NCI-H2171 (cell line): ENCODE data around the gene KCNMA1.

ENCODE experiments used
- DNase-seq: peaks from one replicate; lab custom pipeline; 2025; lab: John Stamatoyannopoulos, UW

The KCNMA1 gene

DNA sequence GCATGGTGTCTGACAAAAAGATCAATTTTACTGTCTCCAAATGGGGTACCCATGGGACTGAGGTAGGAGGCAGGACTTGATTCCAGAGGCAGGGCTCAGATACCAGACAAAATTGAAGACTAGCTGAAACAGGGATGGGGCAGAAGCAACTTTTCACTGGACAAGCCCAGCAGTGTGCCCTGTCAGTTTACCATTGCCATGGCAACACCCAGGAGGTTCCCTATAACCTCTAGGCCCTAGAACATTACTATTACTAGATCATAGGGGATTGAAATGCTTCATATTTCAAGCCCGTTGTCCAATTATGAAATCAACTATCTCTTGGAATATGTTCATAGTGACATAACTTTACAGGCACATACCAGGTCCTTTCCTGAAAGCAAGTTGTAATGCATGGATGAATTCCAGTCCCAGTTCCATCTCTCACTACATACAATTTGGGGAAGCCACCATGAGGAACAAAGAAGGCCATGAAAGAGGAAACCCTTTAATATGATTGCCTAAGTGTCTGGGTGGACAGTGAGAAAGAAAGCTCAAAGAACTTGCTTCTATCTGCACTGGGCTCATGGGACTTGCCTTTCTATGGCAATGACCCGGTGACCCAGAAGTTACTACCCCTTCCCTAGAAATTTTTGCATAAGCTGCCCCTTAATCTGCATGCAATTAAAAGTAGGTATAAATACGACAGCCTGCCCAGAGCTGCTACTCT, 557.9 kb downstream of the KCNMA1 start:
- no peak for DNase-seq

DNA sequence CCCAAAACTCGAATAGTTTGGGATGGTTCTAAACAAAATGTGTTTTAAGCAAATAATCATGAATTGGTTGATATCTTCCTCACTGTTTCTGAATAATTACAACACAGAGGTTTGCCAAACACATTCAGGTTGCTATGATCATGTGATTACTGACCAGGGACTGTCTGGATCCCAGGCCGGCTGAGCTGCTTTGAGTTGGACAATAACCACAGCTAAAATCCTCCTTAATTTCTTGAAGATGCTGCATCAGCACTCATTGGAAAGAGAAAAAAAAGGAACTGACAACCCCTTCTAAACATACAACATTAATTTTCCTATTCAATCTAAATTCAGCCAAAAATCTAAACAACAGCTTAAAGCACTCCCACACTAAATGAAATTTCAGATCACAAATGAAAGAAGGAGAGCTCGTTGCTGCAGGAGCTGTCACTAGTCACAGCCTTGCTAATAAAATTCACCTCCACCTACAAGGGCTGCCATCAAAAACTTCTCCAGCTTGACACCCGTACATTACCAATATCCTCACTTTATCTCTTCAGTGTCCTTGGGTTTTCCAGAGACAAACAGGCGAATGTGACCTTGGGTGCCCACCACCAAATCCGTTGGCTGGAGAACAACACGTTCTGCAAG, 560.2 kb downstream of the KCNMA1 start:
- DNase-seq = no peak

DNA sequence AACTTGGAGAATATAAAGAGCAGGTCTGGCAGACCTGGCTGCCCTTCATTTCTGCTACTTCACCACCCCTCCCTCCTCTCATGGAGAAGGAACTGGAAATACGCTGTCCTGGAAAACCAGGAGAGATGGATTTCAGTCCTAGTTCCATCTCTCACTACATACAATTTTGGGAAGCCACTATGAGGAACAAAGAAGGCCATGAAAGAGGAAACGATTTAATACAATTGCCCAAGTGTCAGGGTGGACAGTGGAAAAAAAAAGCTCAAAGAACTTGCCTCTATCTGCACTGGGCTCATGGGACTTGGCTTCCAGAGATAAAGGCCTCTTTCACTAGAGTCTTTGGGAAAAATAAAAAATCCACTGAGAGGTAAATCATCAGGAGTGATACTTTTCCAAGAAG, 561.7 kb downstream of the KCNMA1 start:
- DNase-seq = no peak

DNA sequence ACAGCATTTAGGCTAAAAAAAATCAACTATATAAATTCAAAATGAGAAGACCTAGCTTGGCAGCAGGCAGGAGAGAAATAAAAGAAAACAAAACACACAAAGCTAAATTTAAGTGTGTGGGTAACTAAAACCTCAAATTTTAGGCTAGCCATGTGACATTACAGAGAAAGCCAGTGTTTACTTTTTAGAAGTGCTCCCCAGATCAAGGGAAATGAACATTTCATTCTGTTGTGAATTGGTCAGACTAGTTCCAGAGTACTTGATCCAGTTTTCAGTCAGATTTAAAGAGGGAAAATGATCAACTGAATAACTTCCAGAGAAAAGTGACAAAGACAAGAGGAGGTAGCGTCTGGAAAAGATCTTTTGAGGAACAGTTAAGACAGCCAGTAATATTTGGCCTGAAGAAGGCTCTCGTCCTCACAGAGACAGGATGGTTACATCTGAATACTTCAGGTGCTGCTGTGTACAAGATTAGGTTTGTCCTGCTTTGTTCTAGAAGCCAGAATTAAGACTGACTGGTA, 563.4 kb downstream of the KCNMA1 start:
- DNase-seq = no peak

DNA sequence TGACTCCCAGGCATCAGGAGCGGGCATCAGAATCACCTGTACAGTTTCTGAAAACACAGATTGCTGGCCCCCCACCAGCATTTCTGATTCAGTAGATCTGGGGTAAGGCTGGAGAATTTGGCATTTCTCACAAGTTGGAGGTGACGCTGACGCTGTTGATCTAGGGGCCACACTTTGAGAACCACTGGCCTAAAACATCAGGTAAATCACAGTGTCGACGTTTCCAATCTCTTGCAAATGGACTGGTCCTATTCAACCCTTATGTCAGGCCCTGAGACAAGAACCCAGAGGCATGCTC, 564.0 kb downstream of the KCNMA1 start:
- DNase-seq = no peak

DNA sequence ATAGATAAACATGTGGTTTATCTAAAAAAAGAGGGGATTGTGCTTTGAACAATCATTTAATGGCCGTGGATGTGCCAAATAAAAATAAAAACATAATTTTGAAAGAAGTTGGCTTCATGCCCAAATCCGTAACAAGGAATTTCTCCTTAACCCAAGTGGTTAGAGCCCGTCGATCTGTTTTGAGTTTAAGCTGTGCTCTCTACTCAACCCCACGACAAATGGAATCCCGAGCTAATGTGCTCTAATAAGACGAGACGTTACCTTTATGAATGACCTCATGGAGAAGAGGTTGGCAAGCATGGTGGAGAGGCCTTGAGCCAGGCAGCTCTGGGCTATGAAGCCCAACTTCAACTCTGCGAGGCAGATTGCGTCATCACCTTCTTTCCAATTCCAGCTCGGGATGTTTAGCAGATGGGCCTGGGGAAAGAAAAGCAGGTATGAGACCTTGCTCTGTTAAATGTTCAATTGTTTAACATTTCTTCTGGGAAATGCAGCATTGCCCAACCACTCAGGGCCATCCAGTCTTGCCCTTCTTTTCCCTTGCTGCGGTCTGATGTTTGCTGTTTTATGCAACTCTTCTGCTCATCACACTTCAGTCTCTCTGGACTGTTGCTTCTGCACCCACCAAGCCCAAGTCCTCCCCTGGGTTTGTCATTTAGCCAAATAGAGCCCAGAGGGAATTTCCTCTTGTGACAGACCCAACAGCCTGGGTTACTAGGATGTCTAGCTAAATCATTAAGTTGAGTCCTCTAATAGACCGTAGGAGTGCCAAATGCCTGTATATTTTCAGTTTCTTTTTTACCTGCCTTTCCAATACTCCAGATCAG, 564.6 kb downstream of the KCNMA1 start:
- DNase-seq = no peak

DNA sequence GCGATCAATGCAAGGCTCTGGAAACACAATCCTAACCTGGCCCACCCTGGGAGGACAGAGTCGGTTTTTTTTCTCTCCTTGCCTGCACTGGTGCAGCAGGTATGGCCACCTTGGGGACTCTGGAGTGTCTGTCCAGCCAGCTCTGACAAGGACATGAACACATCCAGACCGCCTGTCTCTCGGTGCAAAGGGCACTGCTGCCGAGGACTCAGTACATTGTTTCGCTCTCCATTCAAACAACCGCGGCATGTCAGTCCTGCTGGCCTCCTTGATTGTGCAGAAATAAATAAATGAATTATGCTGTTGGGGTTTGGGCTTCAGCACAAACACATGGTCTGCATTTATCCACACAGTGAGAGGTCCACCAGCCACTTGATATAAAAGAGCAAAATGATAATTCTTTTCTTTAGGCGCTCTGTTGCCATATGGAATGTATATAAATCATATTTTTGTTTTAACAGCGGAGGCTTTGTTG, 565.2 kb downstream of the KCNMA1 start:
- DNase-seq = no peak

DNA sequence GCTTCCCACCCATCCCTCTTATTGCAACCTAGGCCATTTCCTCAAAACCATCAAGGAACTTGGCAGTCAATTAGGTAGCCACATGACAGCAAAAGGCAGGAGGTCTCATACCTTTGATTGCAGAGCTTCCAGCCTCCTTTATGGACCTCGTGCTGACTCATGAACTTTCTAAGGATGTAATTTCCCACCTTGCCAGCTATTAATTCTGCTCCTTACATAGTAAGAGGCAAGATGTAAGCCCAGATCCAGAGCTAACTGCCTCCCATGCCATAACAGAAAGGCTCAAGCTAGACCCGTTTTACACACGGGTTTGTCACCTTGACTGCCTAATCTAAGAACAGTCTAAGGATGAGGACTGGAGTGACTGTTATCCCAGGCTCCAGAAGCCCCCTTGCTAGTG, 565.7 kb downstream of the KCNMA1 start:
- DNase-seq = no peak

DNA sequence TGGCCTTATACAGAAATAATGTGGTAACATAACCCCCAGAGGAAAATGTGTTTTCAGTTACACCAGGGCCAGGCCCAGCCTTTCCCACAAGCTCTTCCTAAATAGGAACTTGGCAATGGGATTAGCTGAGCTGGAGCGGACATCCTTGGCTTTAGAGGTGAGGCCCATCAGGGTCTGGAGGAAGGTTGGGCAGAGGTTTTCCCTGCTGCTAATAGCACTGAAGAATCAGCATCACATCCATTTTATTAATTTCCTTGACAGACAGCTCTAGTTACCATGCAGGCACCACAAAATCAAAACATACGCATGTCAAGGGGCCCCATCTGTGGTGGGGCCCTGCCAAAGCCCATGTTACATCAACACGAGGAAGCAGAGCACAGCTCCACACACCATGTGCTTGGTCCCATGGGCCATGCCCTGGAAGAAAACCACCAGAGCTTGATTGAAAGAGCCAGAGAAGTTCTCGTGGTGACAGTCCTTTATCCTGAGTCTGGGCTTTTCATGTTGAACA, 566.6 kb downstream of the KCNMA1 start:
- no peak for DNase-seq

DNA sequence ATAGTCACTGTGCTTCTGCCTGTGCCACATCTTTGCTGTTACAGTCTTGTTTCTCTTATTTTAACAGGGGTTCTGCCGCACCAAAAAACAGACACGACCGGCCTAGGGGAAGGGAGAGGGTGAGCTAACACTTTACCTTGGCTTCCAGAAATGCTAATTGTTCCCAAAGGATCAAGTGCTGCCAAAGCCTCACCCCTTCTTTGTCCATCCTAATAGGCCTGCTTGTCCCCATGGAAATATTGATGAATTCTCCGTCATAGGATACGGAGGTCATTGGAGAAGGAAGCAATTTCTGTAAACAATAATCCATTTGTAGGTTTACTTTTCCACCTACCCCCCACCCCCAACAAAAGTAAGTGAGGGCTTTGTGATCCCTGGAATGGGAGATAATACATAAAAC, 567.3 kb downstream of the KCNMA1 start:
- DNase-seq = no peak

DNA sequence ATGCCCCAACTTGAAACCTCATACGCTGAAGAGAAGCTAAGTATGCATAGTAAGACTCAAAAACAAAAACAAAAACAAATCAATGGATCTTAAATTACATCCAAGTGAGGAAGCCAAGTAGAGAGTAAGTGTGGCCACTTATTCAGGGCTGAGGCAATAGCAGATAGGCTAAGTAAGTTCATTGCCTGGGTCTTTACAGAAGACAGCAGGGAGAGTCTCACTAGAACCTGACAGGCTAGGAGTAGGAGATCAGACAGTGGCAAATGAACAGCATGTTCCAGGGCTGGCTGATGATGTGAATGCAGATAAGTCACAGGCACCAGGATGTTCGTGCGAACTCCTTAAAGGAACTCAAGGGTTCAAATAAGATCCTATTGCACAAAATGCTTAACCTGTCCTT, 568.6 kb downstream of the KCNMA1 start:
- no peak for DNase-seq

DNA sequence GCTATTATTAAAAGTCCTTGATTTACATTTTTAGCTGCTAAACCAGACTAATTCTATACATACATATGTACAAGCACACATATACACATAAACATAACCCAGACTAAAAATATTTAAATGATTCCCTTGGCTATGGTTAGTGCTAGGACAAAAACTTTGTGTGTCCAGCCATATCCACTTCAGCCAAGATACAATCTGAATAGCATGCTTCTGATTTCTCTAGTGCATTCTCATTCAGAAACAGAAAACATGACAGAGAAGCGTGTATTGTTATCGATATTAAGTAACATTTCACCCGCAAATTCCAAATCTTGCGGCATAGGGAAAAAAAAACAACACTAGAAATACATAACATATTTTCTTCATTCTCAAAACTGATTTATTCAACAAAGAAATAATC, 569.3 kb downstream of the KCNMA1 start:
- no peak for DNase-seq

DNA sequence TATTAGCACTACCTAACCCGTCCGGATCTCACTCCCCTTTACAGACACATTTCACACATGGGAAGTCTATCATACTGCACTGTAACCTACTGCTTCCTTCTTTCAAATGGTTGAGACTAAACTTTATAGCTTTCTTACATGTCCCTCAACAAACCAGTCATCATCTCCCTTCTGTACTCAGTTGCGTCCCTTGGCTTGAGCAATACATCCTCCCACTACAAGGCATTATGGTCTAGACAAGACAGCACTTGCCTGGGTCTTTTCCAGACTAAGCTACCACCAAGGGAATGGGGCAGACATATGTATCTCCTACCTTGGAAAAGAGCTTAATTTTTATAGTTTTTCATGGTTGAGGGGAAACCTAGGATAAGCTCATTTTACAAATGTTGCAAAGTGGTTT, 575.2 kb downstream of the KCNMA1 start:
- no peak for DNase-seq

DNA sequence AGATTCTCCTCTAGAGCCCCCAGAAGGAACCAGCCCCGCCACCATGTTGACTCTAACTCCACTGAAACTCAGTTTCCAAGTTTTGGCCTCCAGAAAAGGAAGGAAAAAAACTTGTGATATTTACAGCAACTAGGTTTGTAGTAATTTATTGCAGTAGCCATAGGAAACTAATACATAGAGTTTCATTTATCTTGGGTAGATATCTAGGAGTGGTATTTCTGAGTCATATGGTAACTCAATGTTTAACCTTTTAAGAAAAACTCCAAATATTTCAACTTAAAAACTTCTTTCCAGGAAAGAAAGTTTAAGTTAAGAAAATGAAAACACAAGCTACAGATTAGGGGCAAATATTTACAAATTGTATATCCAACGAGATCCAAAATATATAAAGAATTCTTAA, 576.7 kb downstream of the KCNMA1 start:
- no peak for DNase-seq

DNA sequence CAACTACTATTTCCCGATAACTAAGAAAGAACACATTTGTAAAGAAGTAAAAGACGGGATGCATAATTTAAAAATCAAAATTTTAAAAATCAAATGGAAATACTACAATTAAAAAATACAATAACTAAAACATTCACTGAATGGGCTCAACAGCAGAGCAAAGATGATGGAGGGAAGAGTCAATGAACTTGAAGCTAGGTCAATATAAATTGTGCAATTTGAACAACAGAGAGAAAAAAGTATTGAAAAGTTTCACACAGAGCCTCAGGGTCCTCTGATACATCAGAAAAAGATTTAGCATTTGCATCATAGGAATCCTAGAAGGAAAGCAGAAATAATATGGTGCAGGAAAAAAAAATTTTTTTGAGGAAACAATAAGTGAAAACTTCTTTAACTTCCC, 581.0 kb downstream of the KCNMA1 start:
- DNase-seq = no peak

DNA sequence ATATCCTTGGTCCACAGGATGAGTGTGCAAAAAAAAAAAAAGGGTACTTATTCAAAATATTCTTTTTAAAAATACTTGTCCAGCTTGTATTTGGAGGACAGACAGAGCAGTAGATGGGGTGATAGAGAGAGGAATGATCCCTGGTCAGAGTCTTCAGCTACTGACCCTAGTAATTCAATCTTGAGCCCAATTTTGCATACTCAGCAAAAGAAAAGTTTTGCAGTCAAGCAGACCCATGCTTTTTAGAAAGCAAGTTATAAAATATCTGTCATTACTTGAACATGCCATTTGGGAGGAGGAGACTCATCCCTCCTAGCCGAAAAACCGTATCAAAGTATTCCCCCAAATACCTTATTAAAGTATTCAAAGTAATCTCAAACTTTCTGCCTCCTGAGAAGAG, 585.0 kb downstream of the KCNMA1 start:
- DNase-seq = no peak

DNA sequence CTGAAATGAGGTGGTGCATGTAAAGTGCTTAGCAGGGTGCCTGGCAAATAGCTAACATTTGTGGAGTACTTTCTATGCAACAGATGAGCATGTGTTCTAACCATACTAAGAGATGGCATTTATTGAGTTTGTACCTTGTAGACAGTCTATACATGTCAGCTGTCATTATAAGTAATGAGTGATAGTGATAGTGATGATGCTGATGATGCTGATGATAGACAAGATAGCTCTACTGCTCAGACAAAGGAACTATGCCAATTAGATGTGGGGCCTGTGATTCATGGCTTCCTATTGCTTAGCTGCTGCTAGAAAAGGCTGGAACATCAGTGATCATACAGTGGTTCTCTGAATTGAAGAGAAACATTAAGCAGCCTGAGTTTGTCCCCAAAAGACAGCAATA, 585.8 kb downstream of the KCNMA1 start:
- DNase-seq = no peak

DNA sequence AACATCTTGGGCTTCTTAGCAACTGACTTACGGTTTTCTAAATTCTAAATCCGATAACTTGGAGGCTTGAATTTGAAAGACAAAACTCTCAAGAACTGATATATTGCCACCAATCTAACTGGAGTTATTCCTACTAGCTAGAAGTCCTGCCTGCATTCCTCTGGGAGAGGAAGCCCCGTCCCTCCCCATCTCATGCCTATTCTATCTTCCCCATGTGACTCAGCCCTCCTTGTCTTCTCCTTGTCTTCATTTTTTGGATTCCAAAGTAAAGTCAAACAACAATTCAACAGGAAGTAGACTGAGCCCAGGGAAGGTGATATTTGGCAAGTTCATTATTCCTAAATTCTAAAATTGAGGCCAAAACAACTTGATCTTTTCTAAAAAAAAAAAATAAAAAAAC, 587.7 kb downstream of the KCNMA1 start:
- no peak for DNase-seq

DNA sequence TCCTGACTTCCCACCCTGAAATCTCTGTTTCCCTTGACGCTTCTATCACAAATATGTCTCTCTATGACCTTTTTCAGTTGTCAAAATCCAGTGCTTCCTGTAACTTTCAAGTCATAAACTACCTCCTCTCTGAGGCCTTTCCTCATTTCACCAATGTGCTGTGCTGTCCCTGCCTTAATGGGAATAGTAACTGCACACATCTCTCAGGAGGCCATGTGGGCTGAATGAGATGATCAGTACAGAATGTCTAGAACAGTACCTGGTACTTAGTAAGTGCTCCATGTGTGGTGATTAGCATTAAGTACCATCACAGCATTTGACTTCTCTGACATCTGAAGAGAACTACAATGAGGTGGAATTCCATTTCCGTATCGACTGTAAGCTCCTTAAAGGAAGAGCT, 588.5 kb downstream of the KCNMA1 start:
- DNase-seq = no peak

DNA sequence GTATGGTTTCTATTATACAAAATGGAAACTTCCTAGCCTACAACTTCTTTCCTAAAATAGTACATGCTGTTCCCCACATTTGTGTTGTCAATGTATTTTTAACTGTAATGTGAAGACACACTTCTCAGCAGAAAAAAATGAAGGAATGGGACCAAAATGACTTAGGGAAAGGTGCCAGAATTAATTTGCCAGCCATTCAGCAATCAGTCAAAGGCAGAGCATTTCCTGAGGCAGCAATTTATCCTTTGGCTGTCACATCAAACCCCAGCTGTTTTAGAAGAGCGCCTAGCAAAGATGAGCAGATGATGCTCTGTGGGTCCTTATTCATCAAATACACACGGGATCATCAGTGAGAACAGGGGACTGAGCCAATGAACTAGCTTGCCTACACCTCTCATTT, 592.5 kb downstream of the KCNMA1 start:
- DNase-seq = no peak

DNA sequence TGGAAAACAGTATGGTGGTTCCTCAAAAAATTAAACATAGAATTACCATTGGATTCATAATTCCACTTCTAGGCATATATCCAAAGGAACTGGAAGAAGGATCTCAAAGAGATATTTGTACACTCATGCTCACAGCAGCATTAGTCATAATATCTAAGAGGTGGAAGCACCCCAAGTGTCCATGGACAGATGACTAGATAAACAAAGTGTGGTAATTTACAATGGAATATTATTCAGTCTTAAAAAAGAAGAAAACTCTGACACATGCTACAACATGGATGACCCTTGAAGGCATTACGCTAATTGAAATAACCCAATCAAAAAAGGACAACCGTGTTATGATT, 594.2 kb downstream of the KCNMA1 start:
- DNase-seq = no peak

DNA sequence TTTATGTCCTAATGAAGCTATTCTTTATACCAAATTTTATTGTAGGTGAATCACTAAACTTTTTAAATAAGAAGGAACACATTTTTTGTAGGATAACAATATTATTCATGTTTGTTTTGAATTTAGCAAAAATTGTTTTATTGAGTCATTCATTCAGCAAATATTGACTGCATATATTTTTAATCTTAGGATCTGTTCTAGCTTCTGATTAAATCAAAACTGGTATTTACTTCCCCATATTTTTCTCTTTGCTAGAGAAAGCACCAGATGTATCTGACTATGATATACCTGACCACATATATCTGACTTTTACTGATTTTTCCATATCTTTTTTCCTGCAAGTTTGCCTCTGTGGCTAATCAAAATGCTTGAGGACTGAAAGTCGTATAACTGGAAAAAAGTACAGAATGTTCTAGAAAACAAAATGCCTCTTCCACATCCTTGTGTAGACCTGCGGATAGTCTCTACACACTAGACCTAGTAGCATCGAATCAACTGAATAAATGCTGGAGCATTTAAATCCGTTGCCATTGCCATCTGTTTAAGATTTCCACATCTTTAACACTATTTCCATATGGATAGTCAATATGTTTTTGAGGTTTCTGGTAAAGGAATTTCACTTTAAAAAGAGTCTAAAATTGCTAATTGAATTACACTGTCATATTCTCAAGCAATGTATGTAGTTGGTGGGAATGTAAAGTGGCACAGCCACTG, 594.7 kb downstream of the KCNMA1 start:
- DNase-seq = no peak
